SK-N-SH (cell line): Measurements from ENCODE around the gene ADAMTSL5. TPM values are rescaled to one million over a fixed set of nuclear protein-coding genes. Genes with fewer than 3 reads are reported as not detected.

Experiments used
- CTCF ChIA-PET: fragments of 300-600, 350-600 bp; formaldehyde crosslinking; extraction: SDS; loops from one replicate; lab custom pipeline; 2021; lab: Yijun Ruan, JAX
- POLR2A ChIA-PET: fragments of 350-600 bp; sonication (Branson Sonifier 250); formaldehyde crosslinking; extraction: SDS; loops from one replicate; lab custom pipeline; 2020; ENCODE audit warnings: antibody characterized with exemption, inconsistent platforms; lab: Yijun Ruan, JAX
- DNase-seq: peaks from one replicate; pipeline ENCODE4 v3.0.0; 2012
- H2AFZ ChIP-seq: fragments of 200-600 bp; sonication (generic); 2 replicates; pipeline ENCODE4 v1.8.1; 2016; ENCODE audit warnings: antibody characterized with exemption, mild to moderate bottlenecking, low read depth
- H3F3A ChIP-seq: fragments of 200-600 bp; sonication (generic); replicated peaks from 2 replicates; pipeline ENCODE3; 2016; ENCODE audit warnings: antibody characterized with exemption, mild to moderate bottlenecking; ENCODE audit not compliant: insufficient read depth
- H3K27ac ChIP-seq, 2 experiments: fragments of 200-500 bp in 1 of 2; fragments of 200-600 bp in 1 of 2; sonication (Bioruptor generic) in 1 of 2; sonication (generic), shearing (Covaris generic) in 1 of 2; 2 replicates each; pipeline versions ENCODE4 v1.5.1 to v1.6.1; 2014 to 2016; ENCODE audit warnings: low read depth in 2 of 2, inconsistent platforms in 1 of 2, low read length in 1 of 2, mild to moderate bottlenecking in 1 of 2, mixed read lengths in 1 of 2
- H3K27me3 ChIP-seq: fragments of 200-600 bp; sonication (generic), shearing (Covaris generic); 2 replicates; pipeline ENCODE4 v1.6.1; 2016; ENCODE audit warnings: mixed run types; ENCODE audit not compliant: insufficient read depth
- H3K36me3 ChIP-seq, 2 experiments: fragments of 200-500 bp in 1 of 2; fragments of 200-600 bp in 1 of 2; sonication (Bioruptor generic) in 1 of 2; sonication (generic) in 1 of 2; replicated peaks in 1 of 2; 2 replicates each; pipeline versions ENCODE3 to v1.5.1; 2014 to 2016; ENCODE audit warnings: low read length in 1 of 2, mild to moderate bottlenecking in 1 of 2; ENCODE audit not compliant: insufficient read depth in 2 of 2, control insufficient read depth in 1 of 2
- H3K4me1 ChIP-seq, 2 experiments: fragments of 200-500 bp in 1 of 2; fragments of 200-600 bp in 1 of 2; sonication (Bioruptor generic) in 1 of 2; sonication (generic), shearing (Covaris generic) in 1 of 2; 2 replicates each; pipeline versions ENCODE4 v1.5.1 to v1.6.1; 2014 to 2016; ENCODE audit warnings: low read depth in 1 of 2, low read length in 1 of 2, mixed run types in 1 of 2; ENCODE audit not compliant: insufficient read depth in 2 of 2, control insufficient read depth in 1 of 2
- H3K4me2 ChIP-seq: fragments of 200-600 bp; sonication (generic), shearing (Covaris generic); 2 replicates; pipeline ENCODE4 v1.6.1; 2017; ENCODE audit warnings: mixed run types
- H3K4me3 ChIP-seq, 2 experiments: fragments of 200-500 bp in 1 of 2; fragments of 200-600 bp in 1 of 2; sonication (Bioruptor generic) in 1 of 2; sonication (generic), shearing (Covaris generic) in 1 of 2; 2 replicates each; pipeline versions ENCODE4 v1.5.1 to v1.8.1; 2014 to 2016; ENCODE audit warnings: low read depth in 2 of 2, inconsistent platforms in 1 of 2, low read length in 1 of 2, mild to moderate bottlenecking in 1 of 2, mixed read lengths in 1 of 2, moderate library complexity in 1 of 2
- H3K79me2 ChIP-seq: fragments of 200-600 bp; sonication (generic); 2 replicates; pipeline ENCODE4 v1.8.1; 2017; ENCODE audit warnings: mild to moderate bottlenecking; ENCODE audit not compliant: insufficient read depth
- H3K9ac ChIP-seq: fragments of 200-600 bp; sonication (generic); 2 replicates; pipeline ENCODE4 v1.6.1; 2017; ENCODE audit warnings: mixed run types
- H3K9me2 ChIP-seq: fragments of 200-600 bp; sonication (generic); 2 replicates; pipeline ENCODE4 v1.6.1; 2017; ENCODE audit warnings: mixed run types
- H3K9me3 ChIP-seq: fragments of 200-600 bp; sonication (generic); 2 replicates; pipeline ENCODE4 v1.6.1; 2017; ENCODE audit warnings: mixed run types, mild to moderate bottlenecking, moderate library complexity
- H4K20me1 ChIP-seq: fragments of 200-600 bp; sonication (generic); 2 replicates; pipeline ENCODE4 v1.6.1; 2017; ENCODE audit warnings: mild to moderate bottlenecking, mixed run types; ENCODE audit not compliant: insufficient read depth
- ELF1 ChIP-seq: IDR thresholded peaks from 2 replicates; pipeline ENCODE4 v1.4.0; 2012
- EP300 ChIP-seq, 2 experiments: IDR thresholded peaks; 2 replicates each; pipeline versions ENCODE4 v1.4.0 to v1.6.1; 2012; ENCODE audit warnings: borderline replicate concordance in 1 of 2, low read depth in 1 of 2, low read length in 1 of 2
- FOXJ3 ChIP-seq: sonication (generic); formaldehyde crosslinking; IDR thresholded peaks from 2 replicates; pipeline ENCODE4 v1.5.1; 2020; ENCODE audit warnings: mild to moderate bottlenecking, missing genetic modification reagents
- FOXM1 ChIP-seq: IDR thresholded peaks from 2 replicates; pipeline ENCODE4 v1.4.0; 2012; ENCODE audit warnings: low read depth, mild to moderate bottlenecking
- GABPA ChIP-seq: IDR thresholded peaks from 2 replicates; pipeline ENCODE4 v1.4.0; 2012; ENCODE audit warnings: low read depth, mild to moderate bottlenecking
- GATA2 ChIP-seq: sonication (generic); formaldehyde crosslinking; IDR thresholded peaks from 2 replicates; pipeline ENCODE4 v1.5.0; 2020; ENCODE audit warnings: mild to moderate bottlenecking, missing genetic modification reagents
- IRF3 ChIP-seq: fragments of 150-350 bp; IDR thresholded peaks from 2 replicates; pipeline ENCODE4 v1.6.1; 2016; ENCODE audit warnings: mild to moderate bottlenecking, low read depth, low read length
- MEF2A ChIP-seq: IDR thresholded peaks from 2 replicates; pipeline ENCODE4 v1.4.0; 2012; ENCODE audit warnings: low read depth, borderline replicate concordance
- NRF1 ChIP-seq: IDR thresholded peaks from 2 replicates; pipeline ENCODE4 v1.6.1; 2012; ENCODE audit warnings: low read depth, mild to moderate bottlenecking, low read length
- RFX5 ChIP-seq: IDR thresholded peaks from 2 replicates; pipeline ENCODE4 v1.6.1; 2012; ENCODE audit warnings: mild to moderate bottlenecking, improper control_type of control experiment, low read length
- RXRA ChIP-seq: IDR thresholded peaks from 2 replicates; pipeline ENCODE4 v1.4.0; 2012; ENCODE audit warnings: low read depth, mild to moderate bottlenecking, borderline replicate concordance
- SIN3A ChIP-seq: IDR thresholded peaks from 2 replicates; pipeline ENCODE4 v1.6.1; 2012; ENCODE audit warnings: low read depth, mild to moderate bottlenecking, low read length, moderate library complexity, borderline replicate concordance
- SMC3 ChIP-seq: IDR thresholded peaks from 2 replicates; pipeline ENCODE4 v1.6.1; 2012; ENCODE audit warnings: low read depth, low read length, improper control_type of control experiment
- TAF1 ChIP-seq: IDR thresholded peaks from 2 replicates; pipeline ENCODE4 v1.6.1; 2012; ENCODE audit warnings: low read depth, mild to moderate bottlenecking, low read length, moderate library complexity, borderline replicate concordance
- YY1 ChIP-seq: IDR thresholded peaks from 2 replicates; pipeline ENCODE4 v1.4.0; 2012; ENCODE audit warnings: low read depth, mild to moderate bottlenecking
- WGBS: methylation state at CpG from one replicate; pipeline ENCODE4 v1.1.6; 2017; ENCODE audit warnings: low lambda C conversion rate; 5-methylcytosine and 5-hydroxymethylcytosine counted together
- polyA plus RNA-seq, 3 experiments: library from polyadenylated mRNA; depleted of rRNA; stranded (reverse); fragments of >200 nt; gene quantifications; 2 replicates each; pipeline ENCODE4 v1.2.3, GENCODE V29; 2012
- TF ChIP-seq, protein P1 (sequence below): IDR thresholded peaks from 2 replicates; pipeline ENCODE4; 2012
- TF ChIP-seq, protein P2 (sequence below): IDR thresholded peaks from 2 replicates; pipeline ENCODE4 v1.4.0; 2012; ENCODE audit warnings: low read depth
- TF ChIP-seq, protein P3 (sequence below): IDR thresholded peaks from 2 replicates; pipeline ENCODE4 v1.6.1; 2012; ENCODE audit warnings: mild to moderate bottlenecking, low read depth, low read length, moderate library complexity

The ADAMTSL5 gene
- polyA plus RNA-seq, 1 of the 3 experiments (the other 2 are of a cell fraction): 5.7 TPM

DNA sequence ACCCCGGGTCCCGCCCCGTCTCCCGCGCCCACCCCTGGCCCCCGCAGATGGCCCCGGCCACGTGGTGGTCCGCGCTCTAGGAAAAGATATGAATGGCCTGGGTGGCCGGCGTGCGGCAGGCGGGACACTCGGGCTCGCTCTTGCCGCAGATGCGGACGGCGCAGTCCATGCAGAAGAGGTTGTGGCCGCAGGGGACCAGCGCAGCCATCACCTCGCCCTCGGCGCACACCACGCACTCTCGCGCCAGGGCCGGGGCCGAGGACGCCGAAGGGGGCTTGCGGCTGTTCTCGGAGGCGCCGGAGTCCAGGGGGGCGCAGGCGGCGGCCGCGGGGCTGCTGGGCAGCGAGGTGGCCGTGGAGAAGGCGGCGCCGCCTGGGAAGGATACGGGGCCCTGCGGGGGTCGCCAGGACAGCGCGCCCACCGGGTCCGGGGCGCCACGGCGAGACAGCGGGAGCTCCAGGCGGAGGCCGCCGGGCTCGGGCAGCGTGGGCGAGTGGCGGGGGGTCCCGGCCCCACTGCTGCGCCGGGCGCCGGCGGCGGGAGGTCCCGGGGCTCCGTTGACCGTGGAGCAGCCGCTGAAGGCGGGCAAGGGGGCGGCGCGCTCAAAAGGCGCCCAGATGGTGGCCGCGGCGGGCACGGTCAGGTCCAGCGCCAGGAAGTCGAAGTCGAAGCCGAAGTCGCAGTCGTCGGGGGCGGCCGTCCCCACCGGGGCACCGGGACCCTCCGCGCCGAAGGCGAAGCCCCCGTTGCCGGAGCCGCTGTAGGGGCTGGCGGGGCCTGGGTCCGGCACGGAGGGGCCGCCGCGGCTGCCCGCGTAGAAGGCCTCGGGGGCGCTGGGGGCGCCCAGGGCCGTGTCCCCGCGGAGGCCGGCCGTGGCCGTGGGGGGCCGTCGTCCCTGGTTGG, 42.9 kb upstream of the ADAMTSL5 start:
- CTCF ChIA-PET: no interaction called here
- Histone ChIP-seq H3K27ac (no peak overlapping the region), H4K20me1 (peaks cover 52% of the 10 kb centered on the region), H3K4me3 (no peak overlapping the region), H3K4me1 (no peaks in the 10 kb centered on the region), H3K4me2 (no peak overlapping the region), H3K27me3 (no peaks in the 10 kb centered on the region), H3K36me3 (peaks cover 0 to 2% of the 10 kb centered on the region in 2 experiments), H3K9me2 (no peaks in the 10 kb centered on the region), H3K79me2 (peaks cover 48% of the 10 kb centered on the region), H3K9ac (no peak overlapping the region), H3F3A (no peaks in the 10 kb centered on the region), H2AFZ (no peak overlapping the region), H3K9me3 (no peaks in the 10 kb centered on the region)
- POLR2A ChIA-PET: no interaction called here
- WGBS: 94% methylated on average over 55 of the region's 121 CpGs
- no peak for TF ChIP-seq MEF2A
- TF ChIP-seq, protein P1, sequence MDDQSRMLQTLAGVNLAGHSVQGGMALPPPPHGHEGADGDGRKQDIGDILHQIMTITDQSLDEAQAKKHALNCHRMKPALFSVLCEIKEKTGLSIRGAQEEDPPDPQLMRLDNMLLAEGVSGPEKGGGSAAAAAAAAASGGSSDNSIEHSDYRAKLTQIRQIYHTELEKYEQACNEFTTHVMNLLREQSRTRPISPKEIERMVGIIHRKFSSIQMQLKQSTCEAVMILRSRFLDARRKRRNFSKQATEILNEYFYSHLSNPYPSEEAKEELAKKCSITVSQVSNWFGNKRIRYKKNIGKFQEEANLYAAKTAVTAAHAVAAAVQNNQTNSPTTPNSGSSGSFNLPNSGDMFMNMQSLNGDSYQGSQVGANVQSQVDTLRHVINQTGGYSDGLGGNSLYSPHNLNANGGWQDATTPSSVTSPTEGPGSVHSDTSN: no peak
- no peak for TF ChIP-seq IRF3
- no peak for TF ChIP-seq GABPA
- TF ChIP-seq, protein P2, sequence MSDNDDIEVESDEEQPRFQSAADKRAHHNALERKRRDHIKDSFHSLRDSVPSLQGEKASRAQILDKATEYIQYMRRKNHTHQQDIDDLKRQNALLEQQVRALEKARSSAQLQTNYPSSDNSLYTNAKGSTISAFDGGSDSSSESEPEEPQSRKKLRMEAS: no peak
- TF ChIP-seq SMC3: no peak
- TF ChIP-seq RXRA: no peak
- no peak for TF ChIP-seq FOXM1
- TF ChIP-seq GATA2 (CRISPR knock-in tag): no peak
- TF ChIP-seq EP300 (IDR thresholded peaks at IDR 0.05; ENCODE audit: borderline replicate concordance in 1 of 2, low read depth in 1 of 2, low read length in 1 of 2): no peak
- TF ChIP-seq RFX5: no peak
- TF ChIP-seq YY1: no peak
- TF ChIP-seq FOXJ3: no peak
- no peak for TF ChIP-seq SIN3A
- TF ChIP-seq TAF1: no peak
- no peak for TF ChIP-seq ELF1
- TF ChIP-seq NRF1: no peak
- TF ChIP-seq, protein P3, sequence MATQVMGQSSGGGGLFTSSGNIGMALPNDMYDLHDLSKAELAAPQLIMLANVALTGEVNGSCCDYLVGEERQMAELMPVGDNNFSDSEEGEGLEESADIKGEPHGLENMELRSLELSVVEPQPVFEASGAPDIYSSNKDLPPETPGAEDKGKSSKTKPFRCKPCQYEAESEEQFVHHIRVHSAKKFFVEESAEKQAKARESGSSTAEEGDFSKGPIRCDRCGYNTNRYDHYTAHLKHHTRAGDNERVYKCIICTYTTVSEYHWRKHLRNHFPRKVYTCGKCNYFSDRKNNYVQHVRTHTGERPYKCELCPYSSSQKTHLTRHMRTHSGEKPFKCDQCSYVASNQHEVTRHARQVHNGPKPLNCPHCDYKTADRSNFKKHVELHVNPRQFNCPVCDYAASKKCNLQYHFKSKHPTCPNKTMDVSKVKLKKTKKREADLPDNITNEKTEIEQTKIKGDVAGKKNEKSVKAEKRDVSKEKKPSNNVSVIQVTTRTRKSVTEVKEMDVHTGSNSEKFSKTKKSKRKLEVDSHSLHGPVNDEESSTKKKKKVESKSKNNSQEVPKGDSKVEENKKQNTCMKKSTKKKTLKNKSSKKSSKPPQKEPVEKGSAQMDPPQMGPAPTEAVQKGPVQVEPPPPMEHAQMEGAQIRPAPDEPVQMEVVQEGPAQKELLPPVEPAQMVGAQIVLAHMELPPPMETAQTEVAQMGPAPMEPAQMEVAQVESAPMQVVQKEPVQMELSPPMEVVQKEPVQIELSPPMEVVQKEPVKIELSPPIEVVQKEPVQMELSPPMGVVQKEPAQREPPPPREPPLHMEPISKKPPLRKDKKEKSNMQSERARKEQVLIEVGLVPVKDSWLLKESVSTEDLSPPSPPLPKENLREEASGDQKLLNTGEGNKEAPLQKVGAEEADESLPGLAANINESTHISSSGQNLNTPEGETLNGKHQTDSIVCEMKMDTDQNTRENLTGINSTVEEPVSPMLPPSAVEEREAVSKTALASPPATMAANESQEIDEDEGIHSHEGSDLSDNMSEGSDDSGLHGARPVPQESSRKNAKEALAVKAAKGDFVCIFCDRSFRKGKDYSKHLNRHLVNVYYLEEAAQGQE: no peak
- DNase-seq: no peak
